ENCODE results near the gene NFE2.
A peak's percentile ranks its signal among the peaks of the same experiment; 100 is the strongest.
"Not testable (repeated sequence)": the region's sequence is repeated elsewhere in the genome, so short reads cannot be mapped to it uniquely, and the experiment has no call there.

Gene NFE2

GRCh38 chr12:54304187-54304810 is 3.5 kb upstream of the NFE2 start:
- DNase-seq = no peak

GRCh38 chr12:54303640-54304039 is 2.8 kb upstream of the NFE2 start:
- DNase-seq = no peak

- DNase-seq = no peak
Measured at GRCh38 chr12:54301428-54302048, 723 bp upstream of the NFE2 start.

GRCh38 chr12:54300225-54300731 is 537 bp downstream of the NFE2 start:
- DNase-seq = peak; percentile 13

GRCh38 chr12:54299515-54300224 is 1.1 kb downstream of the NFE2 start:
- no peak for DNase-seq

GRCh38 chr12:54298904-54299303 is 1.9 kb downstream of the NFE2 start:
- DNase-seq = no peak

GRCh38 chr12:54296393-54297099 is 4.3 kb downstream of the NFE2 start:
- no peak for DNase-seq

- DNase-seq = no peak
Measured at GRCh38 chr12:54294953-54295566, 5.8 kb downstream of the NFE2 start.

GRCh38 chr12:54294152-54294952 is 6.5 kb downstream of the NFE2 start:
- peak; percentile 56 for DNase-seq

GRCh38 chr12:54292931-54293241 is 7.9 kb downstream of the NFE2 start:
- DNase-seq = no peak

- DNase-seq = no peak
Measured at GRCh38 chr12:54292083-54292930, 8.5 kb downstream of the NFE2 start.

GRCh38 chr12:54287261-54288157 is 13.3 kb downstream of the NFE2 start:
- no peak for DNase-seq

- no peak for DNase-seq
Measured at GRCh38 chr12:54286042-54287030, 14.5 kb downstream of the NFE2 start.

GRCh38 chr12:54285150-54286041 is 15.4 kb downstream of the NFE2 start:
- no peak for DNase-seq

- DNase-seq = not testable (repeated sequence)
Measured at GRCh38 chr12:54284070-54284780, 16.6 kb downstream of the NFE2 start.

GRCh38 chr12:54282949-54283593 is 17.7 kb downstream of the NFE2 start:
- no peak for DNase-seq

GRCh38 chr12:54281694-54282093 is 19.1 kb downstream of the NFE2 start:
- not testable (repeated sequence) for DNase-seq

All from retina (tissue), 1 donor.